Measurements from ENCODE around the gene IFT122. TPM values are rescaled to one million over a fixed set of nuclear protein-coding genes. Genes with fewer than 3 reads are reported as not detected.
"Not testable (repeated sequence)": the region's sequence is repeated elsewhere in the genome, so short reads cannot be mapped to it uniquely, and the experiment has no call there.

The IFT122 gene
- total RNA-seq, 1 donor from 2014 or later: 37.6 TPM

GRCh38 chr3:129474984-129475804, 35.2 kb downstream of the IFT122 start:
- no peak for DNase-seq (ENCODE audit: low spot score)

- no peak for DNase-seq (ENCODE audit: low spot score)
Observed at GRCh38 chr3:129475863-129476262, 35.8 kb downstream of the IFT122 start.

- DNase-seq (ENCODE audit: low spot score): no peak
Observed at GRCh38 chr3:129476586-129476985, 36.6 kb downstream of the IFT122 start.

- not testable (repeated sequence) for DNase-seq (ENCODE audit: low spot score)
Observed at GRCh38 chr3:129481225-129481765, 41.3 kb downstream of the IFT122 start.

- no peak for DNase-seq (ENCODE audit: low spot score)
Observed at GRCh38 chr3:129481766-129482332, 41.8 kb downstream of the IFT122 start.

- no peak for DNase-seq (ENCODE audit: low spot score)
Observed at GRCh38 chr3:129482721-129483120, 42.7 kb downstream of the IFT122 start.

- no peak for DNase-seq (ENCODE audit: low spot score)
Observed at GRCh38 chr3:129483870-129484269, 43.8 kb downstream of the IFT122 start.

GRCh38 chr3:129485146-129485545, 45.1 kb downstream of the IFT122 start:
- DNase-seq (ENCODE audit: low spot score): not testable (repeated sequence)

- DNase-seq (ENCODE audit: low spot score): peak; percentile 74
Observed at GRCh38 chr3:129485721-129486663, 46.0 kb downstream of the IFT122 start.

- DNase-seq (ENCODE audit: low spot score): no peak
Observed at GRCh38 chr3:129486664-129487035, 46.6 kb downstream of the IFT122 start.

- DNase-seq (ENCODE audit: low spot score): no peak
Observed at GRCh38 chr3:129487183-129487867, 47.3 kb downstream of the IFT122 start.

GRCh38 chr3:129487868-129488335, 47.9 kb downstream of the IFT122 start:
- DNase-seq (ENCODE audit: low spot score): not testable (repeated sequence)

GRCh38 chr3:129489258-129489657, 49.2 kb downstream of the IFT122 start:
- DNase-seq (ENCODE audit: low spot score): not testable (repeated sequence)

- peak; percentile 87 for DNase-seq (ENCODE audit: low spot score)
Observed at GRCh38 chr3:129490273-129490675, 50.2 kb downstream of the IFT122 start.

- DNase-seq (ENCODE audit: low spot score): not testable (repeated sequence)
Observed at GRCh38 chr3:129491077-129491476, 51.1 kb downstream of the IFT122 start.

GRCh38 chr3:129491794-129492193, 51.8 kb downstream of the IFT122 start:
- DNase-seq (ENCODE audit: low spot score): no peak

GRCh38 chr3:129492691-129493090, 52.7 kb downstream of the IFT122 start:
- DNase-seq (ENCODE audit: low spot score): no peak

GRCh38 chr3:129493206-129493605, 53.2 kb downstream of the IFT122 start:
- DNase-seq (ENCODE audit: low spot score): no peak

- not testable (repeated sequence) for DNase-seq (ENCODE audit: low spot score)
Observed at GRCh38 chr3:129494499-129494898, 54.5 kb downstream of the IFT122 start.

- DNase-seq (ENCODE audit: low spot score): not testable (repeated sequence)
Observed at GRCh38 chr3:129495006-129495639, 55.1 kb downstream of the IFT122 start.

- not testable (repeated sequence) for DNase-seq (ENCODE audit: low spot score)
Observed at GRCh38 chr3:129497876-129498275, 57.9 kb downstream of the IFT122 start.
